ENCODE measurements around the gene OR1I1.
A peak's percentile ranks its signal among the peaks of the same experiment; 100 is the strongest.

The OR1I1 gene

DNA sequence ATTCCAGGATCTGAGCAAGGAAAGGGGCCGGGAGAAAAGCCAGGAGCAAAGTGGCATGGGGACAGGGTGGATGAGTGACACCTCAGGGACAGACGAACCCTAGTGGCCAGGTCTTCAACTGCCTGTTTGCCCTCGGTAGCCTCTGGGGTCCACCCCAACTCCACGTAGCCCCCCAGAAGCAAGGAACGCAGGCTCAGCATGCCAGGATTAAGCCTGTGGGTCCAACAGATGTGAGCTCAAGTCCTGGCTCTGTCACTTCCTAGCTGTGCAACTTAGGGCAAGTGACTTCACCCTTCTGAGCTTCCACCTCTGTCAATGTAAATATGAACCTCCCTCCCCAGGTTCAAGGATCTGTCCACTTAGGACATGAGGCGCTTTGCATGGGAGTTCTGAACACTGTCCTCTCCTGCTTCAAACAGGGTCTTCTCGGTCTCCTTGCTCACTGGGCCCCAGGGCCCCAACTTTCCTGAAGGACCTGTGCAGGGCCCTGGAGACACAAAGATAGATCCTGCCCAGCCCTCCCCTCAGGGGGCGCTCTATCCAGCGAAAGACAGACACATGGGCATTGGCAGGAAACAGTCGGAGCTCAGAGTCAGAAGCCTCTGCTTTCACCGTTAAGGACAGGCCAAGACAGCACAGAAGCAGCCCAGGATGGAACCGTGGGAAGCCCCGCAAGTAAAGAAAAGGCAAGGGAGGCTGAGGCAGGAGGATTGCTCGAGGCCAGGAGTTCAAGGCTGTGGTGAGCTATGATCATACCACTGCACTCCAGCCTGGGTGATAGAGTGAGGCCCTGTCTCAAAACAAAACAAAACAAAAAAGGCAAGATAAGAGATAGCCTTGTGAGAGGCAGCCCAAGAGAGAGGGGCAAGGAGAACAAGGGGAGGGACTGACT lies 38.4 kb downstream of the OR1I1 start:
- no peak for DNase-seq

DNA sequence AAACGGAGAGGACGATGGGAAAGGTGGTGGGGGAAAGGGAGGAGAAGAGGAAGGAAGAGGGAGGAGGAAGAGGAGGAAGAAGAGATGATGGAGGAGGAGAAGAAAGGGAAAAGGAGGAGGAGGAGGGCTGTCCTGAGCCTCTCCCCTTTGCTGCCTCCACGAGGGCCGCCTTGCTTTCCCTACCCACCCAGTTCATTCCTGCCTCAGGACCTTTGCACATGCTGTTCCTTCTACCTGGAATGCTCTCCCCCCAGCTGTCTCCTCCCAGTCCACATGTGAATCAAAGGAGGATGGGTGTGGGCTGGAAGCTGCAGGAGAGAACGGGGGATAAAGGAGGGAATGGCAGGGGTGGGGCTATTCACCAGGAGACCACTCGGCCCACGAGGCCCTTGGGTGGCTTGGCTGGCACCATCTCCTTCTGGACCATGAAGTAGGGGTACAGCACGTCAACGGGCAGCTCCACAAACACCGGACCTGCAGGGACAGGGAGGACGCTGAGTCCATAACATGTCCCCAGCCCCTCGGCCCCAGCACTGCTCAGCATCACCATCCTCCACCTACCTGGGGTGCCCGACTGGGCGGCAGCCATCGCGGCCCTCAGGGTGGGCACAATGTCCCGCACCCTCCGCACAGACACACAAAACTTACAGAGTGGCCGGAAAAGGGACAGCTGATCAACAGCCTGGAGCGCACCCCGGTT lies 40.5 kb downstream of the OR1I1 start:
- DNase-seq, result no peak

DNA sequence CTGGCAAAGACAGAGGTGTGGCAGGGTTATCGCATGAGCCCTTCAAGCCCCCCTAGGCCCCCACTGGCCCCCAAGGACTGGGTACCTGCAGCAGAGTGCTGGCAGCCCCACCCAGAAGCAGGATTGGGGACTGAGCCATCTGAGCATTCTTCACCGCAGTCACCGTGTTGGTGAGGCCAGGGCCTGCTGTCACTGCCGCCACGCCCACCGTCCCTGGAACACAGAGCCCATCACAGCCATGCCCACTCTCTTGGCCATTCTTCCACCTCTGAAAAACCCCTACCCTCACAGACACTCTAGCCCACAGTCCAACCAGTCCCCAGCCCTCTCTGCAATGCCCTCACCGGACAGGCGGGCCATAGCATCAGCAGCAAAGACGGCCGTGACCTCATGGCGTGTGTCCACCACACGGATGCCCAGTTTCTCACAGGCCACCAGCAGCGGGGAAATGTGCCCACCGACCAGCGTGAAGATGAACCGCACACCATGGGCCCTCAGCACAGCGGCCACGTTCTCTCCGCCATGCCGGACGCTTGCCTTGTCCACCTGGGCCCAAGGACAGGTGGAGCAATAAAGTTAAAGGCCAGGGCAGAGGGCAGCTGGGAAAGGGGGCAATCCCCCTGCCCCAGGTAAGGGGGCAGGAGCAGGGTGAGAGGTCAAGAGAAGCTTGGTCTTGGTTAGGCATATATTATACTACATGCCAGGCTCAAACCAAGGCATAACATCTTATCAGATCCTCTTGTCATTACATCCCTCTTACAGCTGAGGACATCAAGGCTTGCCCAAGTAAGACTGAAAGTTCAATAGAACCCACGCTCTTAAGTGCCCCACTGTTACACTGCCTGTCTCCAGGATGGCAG lies 41.2 kb downstream of the OR1I1 start:
- DNase-seq, result no peak

DNA sequence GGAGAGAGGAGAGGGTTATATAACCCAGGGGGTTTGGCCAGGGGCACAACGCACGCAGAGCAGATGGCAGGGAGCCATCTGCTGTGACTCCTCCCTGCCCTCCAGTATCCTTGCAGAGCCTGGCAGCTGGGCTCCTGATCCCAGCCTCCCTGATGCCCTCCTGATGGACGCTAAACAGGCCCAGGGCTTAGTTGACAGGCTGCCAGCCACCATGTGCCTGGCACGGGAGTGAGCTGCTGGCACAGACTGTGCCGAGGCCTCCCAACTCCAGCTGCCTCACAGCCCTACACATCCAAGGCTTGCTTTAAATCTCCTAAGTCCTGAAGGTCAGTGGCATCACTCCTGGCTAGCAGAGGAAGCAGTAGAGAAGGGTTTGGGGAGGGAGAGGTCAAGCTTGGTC lies 41.9 kb downstream of the OR1I1 start:
- DNase-seq, result no peak

DNA sequence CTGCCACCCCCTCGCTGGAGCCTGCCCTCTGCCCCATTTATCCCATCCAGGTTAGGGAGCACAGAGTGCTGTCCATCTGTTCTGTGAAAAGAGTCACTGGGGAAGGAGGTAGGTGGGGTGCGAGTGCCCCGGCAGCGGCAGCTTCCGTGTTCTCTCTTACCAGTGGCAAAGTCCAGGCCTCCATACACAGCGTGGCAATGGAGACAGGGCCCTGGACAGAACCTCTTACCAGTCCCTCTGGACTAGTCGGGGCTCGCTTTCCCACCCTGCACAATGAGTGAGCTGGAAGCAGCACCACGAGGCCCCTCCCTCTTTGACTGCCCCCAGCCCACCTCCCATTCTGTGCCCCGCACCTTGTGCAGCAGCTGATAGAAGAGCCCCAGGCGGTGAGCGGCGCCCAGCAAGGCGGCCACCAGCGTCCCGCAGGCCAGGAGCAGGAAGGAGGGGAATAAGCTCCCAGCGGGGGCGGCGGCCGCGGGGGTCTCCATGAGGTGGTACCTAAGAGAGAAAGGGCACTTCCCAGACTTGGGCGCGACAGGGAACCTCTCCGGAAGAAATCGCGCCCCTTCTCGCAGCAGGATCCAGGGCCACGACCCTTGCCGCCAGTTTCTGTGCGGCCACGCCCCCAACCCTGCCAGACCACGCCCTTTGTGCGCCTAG lies 42.7 kb downstream of the OR1I1 start:
- DNase-seq, result no peak

DNA sequence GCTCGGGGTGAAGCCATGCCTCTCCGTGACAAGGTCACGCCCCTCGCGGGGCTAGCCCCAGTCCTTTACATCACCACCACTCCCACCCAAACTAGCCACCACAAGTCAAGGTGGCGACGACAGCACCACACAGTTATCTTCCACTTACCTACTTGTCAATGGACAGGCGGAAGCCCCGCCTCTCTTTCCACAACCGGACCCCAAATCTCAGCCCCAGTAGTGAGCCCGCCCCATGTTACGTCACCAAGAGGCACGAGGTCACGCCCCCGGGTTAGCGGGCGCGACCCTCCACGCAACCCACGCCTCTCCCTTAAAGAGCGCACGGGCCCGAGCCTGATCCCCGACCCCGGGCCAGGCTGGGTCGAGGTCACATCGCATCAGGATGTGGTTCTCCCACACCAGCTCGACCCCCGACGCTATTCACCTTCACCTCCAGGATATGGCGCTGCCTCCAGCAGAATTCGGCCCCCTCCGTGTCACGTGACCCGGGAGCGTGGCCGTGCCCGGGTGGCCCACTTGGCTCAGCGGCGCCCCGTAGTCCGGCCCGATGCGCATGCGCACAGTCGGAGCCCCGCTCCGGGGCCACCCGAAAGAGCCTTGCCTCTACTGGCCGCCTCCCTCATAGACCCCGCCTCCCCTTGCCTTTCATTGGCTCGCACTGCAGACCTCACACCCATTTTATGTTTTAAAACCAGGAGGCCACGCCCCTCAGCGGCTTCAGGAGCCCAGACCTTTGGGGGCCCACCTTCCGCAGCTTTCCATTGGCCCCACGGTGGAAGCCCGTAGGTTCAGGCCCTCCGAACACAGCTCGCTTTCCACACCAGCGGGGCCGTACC lies 43.4 kb downstream of the OR1I1 start:
- DNase-seq, result peak; percentile 99

DNA sequence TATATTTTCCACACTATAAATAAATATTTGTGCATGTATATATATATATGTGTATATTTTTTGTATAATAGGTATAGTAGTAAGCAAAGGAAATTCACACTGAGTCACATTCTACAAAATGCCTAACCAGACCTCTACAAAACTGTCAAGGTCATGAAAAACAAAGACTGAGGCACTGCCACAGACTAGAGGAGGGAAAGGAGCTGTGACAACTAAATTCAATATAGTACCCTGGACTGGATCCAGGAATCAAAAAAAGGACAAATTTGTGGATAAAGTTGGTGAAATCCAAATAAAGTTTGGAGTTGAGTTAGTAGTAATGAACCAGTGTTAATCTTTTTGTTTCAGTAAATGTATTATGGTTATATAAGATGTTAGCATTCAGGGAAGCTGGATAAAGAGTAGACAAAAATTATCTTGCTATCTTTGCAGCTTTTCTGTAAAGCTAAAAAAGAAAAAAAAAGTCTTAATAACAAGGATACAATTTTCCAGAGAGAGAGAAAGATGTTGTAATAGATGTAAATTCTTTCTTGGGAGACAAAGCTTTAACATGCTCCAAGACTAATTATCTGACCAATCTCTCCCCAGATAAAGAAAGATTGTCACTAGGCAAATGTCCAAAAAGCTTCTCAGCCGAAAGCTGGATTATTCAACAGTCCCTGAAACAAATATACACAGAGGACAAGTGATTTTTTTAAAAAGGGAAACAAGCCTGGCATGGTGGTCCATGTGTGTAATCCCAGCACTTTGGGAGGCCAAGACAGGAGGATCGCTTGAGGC lies 44.3 kb downstream of the OR1I1 start:
- no peak for DNase-seq

DNA sequence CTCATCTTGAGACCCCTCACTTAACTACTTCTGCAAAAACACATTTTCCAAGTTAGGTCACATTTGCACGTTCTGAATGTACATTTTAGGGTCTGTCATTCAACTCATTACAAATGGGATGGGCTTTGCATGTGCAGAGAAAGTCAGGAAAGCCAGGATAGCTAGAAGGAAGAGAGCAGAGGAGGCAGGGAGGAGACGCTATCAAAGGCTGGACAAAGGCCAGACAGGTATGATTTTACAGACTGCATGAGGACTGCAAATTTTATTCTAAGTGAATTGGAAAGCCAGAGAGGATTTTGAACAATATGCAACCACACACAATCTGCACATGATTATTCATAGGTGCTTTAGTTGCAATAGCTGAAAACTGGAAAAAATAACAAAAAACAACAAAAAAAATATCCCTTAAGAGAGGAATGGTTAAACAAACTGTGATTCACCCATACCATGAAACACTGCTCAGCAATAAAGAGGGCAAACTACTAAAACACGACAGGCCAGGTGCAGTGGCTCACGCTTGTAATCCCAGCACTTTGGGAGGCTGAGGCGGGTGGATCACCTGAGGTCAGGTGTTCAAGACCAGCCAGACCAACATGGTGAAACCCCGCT lies 46.3 kb downstream of the OR1I1 start:
- DNase-seq, result no peak

DNA sequence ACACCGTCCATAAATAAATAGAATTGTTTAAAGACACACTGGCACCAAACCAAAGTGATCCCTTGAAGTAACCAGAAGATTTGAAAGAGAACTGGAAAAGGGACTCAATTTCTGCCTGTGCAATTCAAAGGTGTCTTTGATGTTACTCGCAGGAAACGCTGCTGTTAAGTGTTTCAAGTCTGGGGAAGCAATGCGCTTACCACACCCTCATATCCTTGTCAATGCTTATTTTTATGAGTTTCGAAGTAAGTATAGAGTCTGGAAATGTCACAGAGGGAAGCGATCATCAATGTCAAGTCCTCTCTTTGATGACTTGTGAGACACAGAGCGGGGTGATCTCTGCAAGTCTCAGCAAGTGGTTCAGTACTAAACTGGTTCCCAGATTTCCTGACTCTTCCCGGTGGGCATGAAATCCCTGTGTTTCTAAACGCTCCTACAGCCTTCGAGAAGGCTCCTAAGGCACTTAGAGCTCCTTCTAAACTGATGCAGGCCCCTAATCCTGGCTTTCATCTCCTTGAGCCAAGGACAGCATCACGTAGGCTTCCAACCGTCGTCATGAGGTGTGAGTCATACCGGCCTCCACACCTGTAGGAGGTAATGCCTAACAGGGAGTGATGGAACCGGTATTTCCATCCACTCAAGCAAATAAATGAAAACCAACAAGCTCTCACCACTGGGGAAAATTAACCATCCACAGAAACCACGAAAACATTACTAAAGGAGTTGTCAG lies 48.0 kb downstream of the OR1I1 start:
- DNase-seq, result no peak

DNA sequence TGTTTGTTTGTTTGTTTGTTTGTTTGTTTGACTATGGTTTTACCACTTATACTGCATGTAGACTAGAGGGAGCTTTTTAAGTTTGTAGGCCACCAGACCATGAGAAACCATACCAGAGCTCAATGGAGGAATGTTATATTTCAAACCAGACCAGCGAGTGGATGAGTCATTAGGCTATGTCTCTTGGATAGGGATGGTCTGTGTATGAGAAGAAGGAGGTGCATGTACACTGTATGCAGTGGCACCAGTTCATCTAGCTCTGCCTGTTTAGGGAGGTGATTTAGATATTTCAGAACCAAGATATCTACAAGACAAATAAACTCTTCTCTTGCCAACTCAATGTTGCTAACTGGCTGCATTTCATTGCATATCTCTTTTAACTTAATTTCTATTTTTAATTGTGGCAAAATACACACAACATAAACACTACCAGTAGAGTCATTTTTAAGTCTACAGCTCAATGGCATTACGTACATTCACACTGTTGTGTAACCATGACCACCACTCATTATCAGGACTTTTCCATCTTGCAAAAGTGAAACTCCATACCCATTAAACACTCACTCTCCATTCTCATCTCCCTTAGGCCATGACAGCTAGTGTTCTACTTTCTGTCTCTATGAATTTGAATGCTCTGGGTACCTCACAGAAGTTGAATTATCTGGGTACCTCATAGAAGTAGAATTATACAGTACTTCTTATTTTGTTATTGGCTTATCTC lies 54.4 kb downstream of the OR1I1 start:
- no peak for DNase-seq

DNA sequence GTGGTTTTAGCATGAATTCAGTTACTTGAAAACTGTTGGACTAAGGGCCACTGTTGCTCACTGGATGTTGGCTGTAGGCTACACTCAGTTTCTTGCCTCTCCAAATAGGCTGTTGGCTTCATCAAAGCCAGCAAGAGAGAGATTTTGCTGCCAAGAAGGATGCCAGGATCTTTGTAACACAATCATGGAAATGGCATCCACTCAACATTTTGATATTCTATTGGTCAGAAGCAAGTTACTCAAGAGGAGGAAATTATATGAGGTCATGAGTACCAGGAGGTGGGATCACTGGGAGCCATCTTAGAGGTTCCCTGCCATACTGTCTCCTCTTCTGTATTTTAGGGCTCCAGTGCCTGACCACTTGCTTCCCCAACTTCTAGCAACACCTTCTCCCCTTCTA lies 55.8 kb downstream of the OR1I1 start:
- no peak for DNase-seq

DNA sequence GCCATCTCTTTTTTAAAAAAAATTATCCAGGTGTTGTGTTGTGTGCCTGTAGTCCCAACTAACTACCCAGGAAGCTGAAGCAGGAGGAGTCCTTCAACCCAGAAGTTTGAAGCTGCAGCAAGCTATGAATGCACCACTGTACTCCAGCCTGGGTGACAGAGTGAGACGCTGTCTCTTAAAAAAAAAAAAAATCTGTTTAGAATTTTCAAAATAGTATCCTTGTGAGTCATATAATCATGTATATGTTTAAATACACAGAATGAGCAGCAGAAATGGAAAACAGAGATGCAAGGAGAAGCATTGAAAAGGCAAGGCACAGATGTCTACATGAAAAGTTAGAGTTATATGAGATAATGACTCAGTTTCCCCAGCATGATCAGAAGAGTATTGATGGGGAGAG lies 56.4 kb downstream of the OR1I1 start:
- no peak for DNase-seq

DNA sequence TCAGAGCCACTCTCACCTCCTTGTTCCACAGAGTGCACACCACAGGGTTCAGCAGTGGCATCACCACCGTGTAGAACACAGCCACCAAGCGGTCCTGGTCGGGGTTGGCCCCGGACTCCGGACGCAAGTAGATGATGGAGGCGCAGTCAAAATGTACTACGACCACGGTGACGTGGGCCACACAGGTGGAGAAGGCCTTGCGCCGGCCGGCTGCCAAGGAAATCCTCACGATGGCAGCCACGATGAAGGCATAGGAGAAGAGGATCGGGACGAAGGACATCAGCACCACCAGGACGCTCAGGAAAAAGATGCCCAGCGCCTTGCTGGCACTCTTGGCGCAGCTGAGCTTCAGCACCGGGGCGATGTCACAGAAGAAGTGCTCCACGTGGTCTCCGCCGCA lies 59.1 kb downstream of the OR1I1 start:
- no peak for DNase-seq

DNA sequence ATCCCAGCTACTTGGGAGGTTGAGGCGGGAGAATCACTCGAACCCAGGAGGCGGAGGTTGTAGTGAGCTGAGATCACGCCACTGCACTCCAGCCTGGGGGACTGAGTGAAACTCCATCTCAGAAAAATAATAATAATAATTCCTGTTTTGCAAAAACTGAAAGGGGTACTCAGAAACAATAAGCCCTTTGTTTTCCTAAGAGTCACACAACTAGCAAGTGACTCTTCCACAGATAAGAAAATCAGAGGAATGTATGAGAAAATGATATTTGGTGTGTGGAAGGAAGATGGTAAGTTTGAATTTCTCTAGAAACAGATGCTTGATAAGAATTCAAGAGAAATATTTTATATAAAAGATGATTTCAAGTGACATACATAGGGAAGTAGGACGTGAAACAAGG lies 60.3 kb downstream of the OR1I1 start:
- DNase-seq, result no peak
